HepG2 (cell line): ENCODE measurements around the gene DGUOK. TPM values are rescaled to one million over a fixed set of nuclear protein-coding genes. Genes with fewer than 3 reads are reported as not detected.

Experiments used
- ADNP ChIP-seq: sonication (generic); formaldehyde crosslinking; IDR thresholded peaks from 2 replicates; pipeline ENCODE4 v1.4.0; 2020; ENCODE audit warnings: missing genetic modification reagents
- AKAP8 ChIP-seq: sonication (generic); formaldehyde crosslinking; IDR thresholded peaks from 2 replicates; pipeline ENCODE4 v1.5.1; 2020; ENCODE audit warnings: mild to moderate bottlenecking, missing genetic modification reagents
- ELF3 ChIP-seq: IDR thresholded peaks from 2 replicates; pipeline ENCODE4 v1.6.1; 2016; ENCODE audit warnings: missing genetic modification reagents, missing compliant biosample characterization
- HDAC1 ChIP-seq: sonication (generic); formaldehyde crosslinking; IDR thresholded peaks from 2 replicates; pipeline ENCODE4 v1.5.1; 2020; ENCODE audit warnings: mild to moderate bottlenecking, missing genetic modification reagents
- HMG20A ChIP-seq: IDR thresholded peaks from 2 replicates; pipeline ENCODE4 v1.6.1; 2016; ENCODE audit warnings: borderline replicate concordance
- ISL2 ChIP-seq: sonication (generic); formaldehyde crosslinking; IDR thresholded peaks from 2 replicates; pipeline ENCODE4 v1.5.0; 2020; ENCODE audit warnings: missing genetic modification reagents
- MYNN ChIP-seq: sonication (generic); formaldehyde crosslinking; IDR thresholded peaks from 2 replicates; pipeline ENCODE4 v1.4.0; 2020; ENCODE audit warnings: mild to moderate bottlenecking, low read depth, missing genetic modification reagents
- RARA ChIP-seq: IDR thresholded peaks from 2 replicates; pipeline ENCODE4 v1.6.1; 2016; ENCODE audit warnings: missing genetic modification reagents, missing compliant biosample characterization
- SOX6 ChIP-seq, 2 experiments: fragments of 450-650 bp in 1 of 2; sonication (generic) in 1 of 2; formaldehyde crosslinking in 1 of 2; IDR thresholded peaks; 2 replicates each; pipeline versions ENCODE4 v1.4.0 to v1.6.1; 2017 to 2020; ENCODE audit warnings: antibody characterized with exemption in 1 of 2, mild to moderate bottlenecking in 1 of 2, missing genetic modification reagents in 1 of 2
- THAP8 ChIP-seq: sonication (generic); formaldehyde crosslinking; IDR thresholded peaks from 2 replicates; pipeline ENCODE4 v1.5.1; 2020; ENCODE audit warnings: missing genetic modification reagents, mild to moderate bottlenecking, borderline replicate concordance
- THYN1 ChIP-seq: sonication (generic); formaldehyde crosslinking; IDR thresholded peaks from 2 replicates; pipeline ENCODE4 v1.8.1; 2023; ENCODE audit warnings: low read depth, mild to moderate bottlenecking, moderate library complexity, missing genetic modification reagents, borderline replicate concordance
- ZMAT3 ChIP-seq: sonication (generic); formaldehyde crosslinking; conservative IDR thresholded peaks from 2 replicates; pipeline ENCODE4 v1.7.0; 2021; ENCODE audit warnings: missing genetic modification reagents
- ZNF431 ChIP-seq: sonication (generic); formaldehyde crosslinking; IDR thresholded peaks from 2 replicates; pipeline ENCODE4 v1.9.0; 2022; ENCODE audit warnings: missing genetic modification reagents, low read depth, mild to moderate bottlenecking, borderline replicate concordance
- ZNF501 ChIP-seq: sonication (generic); formaldehyde crosslinking; IDR thresholded peaks from 2 replicates; pipeline ENCODE4 v1.5.1; 2020; ENCODE audit warnings: mild to moderate bottlenecking, moderate library complexity, missing genetic modification reagents
- ZNF580 ChIP-seq: IDR thresholded peaks from 2 replicates; pipeline ENCODE4 v1.6.1; 2016; ENCODE audit warnings: low read depth, borderline replicate concordance
- ZNF773 ChIP-seq: sonication (generic); formaldehyde crosslinking; IDR thresholded peaks from 2 replicates; pipeline ENCODE4 v1.4.0; 2020; ENCODE audit warnings: missing genetic modification reagents, borderline replicate concordance
- polyA plus RNA-seq, 8 experiments: library from polyadenylated mRNA; depleted of rRNA in 3 of 8; stranded (reverse) in 7 of 8; unstranded in 1 of 8; fragments of >200 nt; fragmentation: Illumina TruSeq in 4 of 8; extraction: Trizol in 4 of 8; gene quantifications; 2 replicates each; pipeline versions ENCODE4 v1.2.1 to v1.2.3, GENCODE V29; 2011 to 2016; ENCODE audit warnings: low read depth in 4 of 8, missing spikeins in 1 of 8, mixed read lengths in 1 of 8; ENCODE audit not compliant: insufficient read depth in 1 of 8
- total RNA-seq, 5 experiments: library from RNA; depleted of rRNA; stranded (reverse); fragments of >200 nt; fragmentation: Illumina TruSeq; extraction: Trizol; gene quantifications; 2 replicates each; pipeline ENCODE4 v1.2.3, GENCODE V29; 2016; ENCODE audit warnings: low read depth in 1 of 5
- TF ChIP-seq, protein P1 (sequence below): sonication (generic); formaldehyde crosslinking; conservative IDR thresholded peaks from 2 replicates; pipeline ENCODE4 v1.4.0; 2020; ENCODE audit warnings: missing genetic modification reagents
- TF ChIP-seq, protein P2 (sequence below): IDR thresholded peaks from 2 replicates; pipeline ENCODE4 v1.6.1; 2016; ENCODE audit warnings: low read depth, control low read depth
- TF ChIP-seq, protein P3 (sequence below): sonication (generic); formaldehyde crosslinking; IDR thresholded peaks from 2 replicates; pipeline ENCODE4 v1.4.0; 2020; ENCODE audit warnings: mild to moderate bottlenecking, missing genetic modification reagents, borderline replicate concordance
- TF ChIP-seq, protein P4 (sequence below): sonication (generic); formaldehyde crosslinking; IDR thresholded peaks from 2 replicates; pipeline ENCODE4 v1.5.1; 2020; ENCODE audit warnings: missing genetic modification reagents, mild to moderate bottlenecking, borderline replicate concordance

DGUOK gene
- total and polyA plus RNA-seq, 2 of the 13 experiments (the other 11 are each of a cell fraction or from before 2014, with no cell fraction given), result 105 to 137 TPM

- TF ChIP-seq, protein P1, sequence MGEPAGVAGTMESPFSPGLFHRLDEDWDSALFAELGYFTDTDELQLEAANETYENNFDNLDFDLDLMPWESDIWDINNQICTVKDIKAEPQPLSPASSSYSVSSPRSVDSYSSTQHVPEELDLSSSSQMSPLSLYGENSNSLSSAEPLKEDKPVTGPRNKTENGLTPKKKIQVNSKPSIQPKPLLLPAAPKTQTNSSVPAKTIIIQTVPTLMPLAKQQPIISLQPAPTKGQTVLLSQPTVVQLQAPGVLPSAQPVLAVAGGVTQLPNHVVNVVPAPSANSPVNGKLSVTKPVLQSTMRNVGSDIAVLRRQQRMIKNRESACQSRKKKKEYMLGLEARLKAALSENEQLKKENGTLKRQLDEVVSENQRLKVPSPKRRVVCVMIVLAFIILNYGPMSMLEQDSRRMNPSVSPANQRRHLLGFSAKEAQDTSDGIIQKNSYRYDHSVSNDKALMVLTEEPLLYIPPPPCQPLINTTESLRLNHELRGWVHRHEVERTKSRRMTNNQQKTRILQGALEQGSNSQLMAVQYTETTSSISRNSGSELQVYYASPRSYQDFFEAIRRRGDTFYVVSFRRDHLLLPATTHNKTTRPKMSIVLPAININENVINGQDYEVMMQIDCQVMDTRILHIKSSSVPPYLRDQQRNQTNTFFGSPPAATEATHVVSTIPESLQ (CRISPR knock-in tag), result no peak
- TF ChIP-seq SOX6 (IDR thresholded peaks at IDR 0.05) (no peak), SOX6 (CRISPR knock-in tag; IDR thresholded peaks at IDR 0.05) (peak; percentile 67), MYNN (no peak), RARA (peak; percentile 46), ZNF773 (no peak), ZMAT3 (CRISPR knock-in tag) (no peak), ZNF431 (CRISPR knock-in tag) (no peak), ADNP (CRISPR knock-in tag) (no peak), HMG20A (peak; percentile 15; the same call in 1 of the 2 replicates), HDAC1 (CRISPR knock-in tag) (no peak), THYN1 (CRISPR knock-in tag) (no peak), ELF3 (CRISPR knock-in tag) (no peak), ZNF580 (no peak), AKAP8 (no peak), ISL2 (CRISPR knock-in tag) (no peak), ZNF501 (CRISPR knock-in tag) (no peak), THAP8 (no peak)
- TF ChIP-seq, protein P2, sequence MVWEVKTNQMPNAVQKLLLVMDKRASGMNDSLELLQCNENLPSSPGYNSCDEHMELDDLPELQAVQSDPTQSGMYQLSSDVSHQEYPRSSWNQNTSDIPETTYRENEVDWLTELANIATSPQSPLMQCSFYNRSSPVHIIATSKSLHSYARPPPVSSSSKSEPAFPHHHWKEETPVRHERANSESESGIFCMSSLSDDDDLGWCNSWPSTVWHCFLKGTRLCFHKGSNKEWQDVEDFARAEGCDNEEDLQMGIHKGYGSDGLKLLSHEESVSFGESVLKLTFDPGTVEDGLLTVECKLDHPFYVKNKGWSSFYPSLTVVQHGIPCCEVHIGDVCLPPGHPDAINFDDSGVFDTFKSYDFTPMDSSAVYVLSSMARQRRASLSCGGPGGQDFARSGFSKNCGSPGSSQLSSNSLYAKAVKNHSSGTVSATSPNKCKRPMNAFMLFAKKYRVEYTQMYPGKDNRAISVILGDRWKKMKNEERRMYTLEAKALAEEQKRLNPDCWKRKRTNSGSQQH (CRISPR knock-in tag), result no peak
- TF ChIP-seq, protein P3, sequence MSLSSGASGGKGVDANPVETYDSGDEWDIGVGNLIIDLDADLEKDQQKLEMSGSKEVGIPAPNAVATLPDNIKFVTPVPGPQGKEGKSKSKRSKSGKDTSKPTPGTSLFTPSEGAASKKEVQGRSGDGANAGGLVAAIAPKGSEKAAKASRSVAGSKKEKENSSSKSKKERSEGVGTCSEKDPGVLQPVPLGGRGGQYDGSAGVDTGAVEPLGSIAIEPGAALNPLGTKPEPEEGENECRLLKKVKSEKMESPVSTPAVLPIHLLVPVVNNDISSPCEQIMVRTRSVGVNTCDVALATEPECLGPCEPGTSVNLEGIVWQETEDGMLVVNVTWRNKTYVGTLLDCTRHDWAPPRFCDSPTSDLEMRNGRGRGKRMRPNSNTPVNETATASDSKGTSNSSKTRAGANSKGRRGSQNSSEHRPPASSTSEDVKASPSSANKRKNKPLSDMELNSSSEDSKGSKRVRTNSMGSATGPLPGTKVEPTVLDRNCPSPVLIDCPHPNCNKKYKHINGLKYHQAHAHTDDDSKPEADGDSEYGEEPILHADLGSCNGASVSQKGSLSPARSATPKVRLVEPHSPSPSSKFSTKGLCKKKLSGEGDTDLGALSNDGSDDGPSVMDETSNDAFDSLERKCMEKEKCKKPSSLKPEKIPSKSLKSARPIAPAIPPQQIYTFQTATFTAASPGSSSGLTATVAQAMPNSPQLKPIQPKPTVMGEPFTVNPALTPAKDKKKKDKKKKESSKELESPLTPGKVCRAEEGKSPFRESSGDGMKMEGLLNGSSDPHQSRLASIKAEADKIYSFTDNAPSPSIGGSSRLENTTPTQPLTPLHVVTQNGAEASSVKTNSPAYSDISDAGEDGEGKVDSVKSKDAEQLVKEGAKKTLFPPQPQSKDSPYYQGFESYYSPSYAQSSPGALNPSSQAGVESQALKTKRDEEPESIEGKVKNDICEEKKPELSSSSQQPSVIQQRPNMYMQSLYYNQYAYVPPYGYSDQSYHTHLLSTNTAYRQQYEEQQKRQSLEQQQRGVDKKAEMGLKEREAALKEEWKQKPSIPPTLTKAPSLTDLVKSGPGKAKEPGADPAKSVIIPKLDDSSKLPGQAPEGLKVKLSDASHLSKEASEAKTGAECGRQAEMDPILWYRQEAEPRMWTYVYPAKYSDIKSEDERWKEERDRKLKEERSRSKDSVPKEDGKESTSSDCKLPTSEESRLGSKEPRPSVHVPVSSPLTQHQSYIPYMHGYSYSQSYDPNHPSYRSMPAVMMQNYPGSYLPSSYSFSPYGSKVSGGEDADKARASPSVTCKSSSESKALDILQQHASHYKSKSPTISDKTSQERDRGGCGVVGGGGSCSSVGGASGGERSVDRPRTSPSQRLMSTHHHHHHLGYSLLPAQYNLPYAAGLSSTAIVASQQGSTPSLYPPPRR (CRISPR knock-in tag), result peak; percentile 81; the same call in 1 of the 2 replicates
- TF ChIP-seq, protein P4, sequence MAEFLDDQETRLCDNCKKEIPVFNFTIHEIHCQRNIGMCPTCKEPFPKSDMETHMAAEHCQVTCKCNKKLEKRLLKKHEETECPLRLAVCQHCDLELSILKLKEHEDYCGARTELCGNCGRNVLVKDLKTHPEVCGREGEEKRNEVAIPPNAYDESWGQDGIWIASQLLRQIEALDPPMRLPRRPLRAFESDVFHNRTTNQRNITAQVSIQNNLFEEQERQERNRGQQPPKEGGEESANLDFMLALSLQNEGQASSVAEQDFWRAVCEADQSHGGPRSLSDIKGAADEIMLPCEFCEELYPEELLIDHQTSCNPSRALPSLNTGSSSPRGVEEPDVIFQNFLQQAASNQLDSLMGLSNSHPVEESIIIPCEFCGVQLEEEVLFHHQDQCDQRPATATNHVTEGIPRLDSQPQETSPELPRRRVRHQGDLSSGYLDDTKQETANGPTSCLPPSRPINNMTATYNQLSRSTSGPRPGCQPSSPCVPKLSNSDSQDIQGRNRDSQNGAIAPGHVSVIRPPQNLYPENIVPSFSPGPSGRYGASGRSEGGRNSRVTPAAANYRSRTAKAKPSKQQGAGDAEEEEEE, result no peak
Observed at GRCh38 chr2:73980566-73980965, 53.9 kb downstream of the DGUOK start (continued).
